GM19239 (cell line): ENCODE results near the gene SEC24A.
A peak's percentile ranks its signal among the peaks of the same experiment; 100 is the strongest.
"Not testable (repeated sequence)": the region's sequence is repeated elsewhere in the genome, so short reads cannot be mapped to it uniquely, and the experiment has no call there.

Source experiments
- DNase-seq: peaks from one replicate; pipeline ENCODE4 v3.0.0; 2011; ENCODE audit warnings: low spot score; ENCODE audit not compliant: insufficient read length
- FAIRE-seq: peaks from 2 replicates; lab custom pipeline; 2011; peaks lifted over from hg19 to GRCh38; lab: Jason Lieb, UNC

The SEC24A gene

DNA sequence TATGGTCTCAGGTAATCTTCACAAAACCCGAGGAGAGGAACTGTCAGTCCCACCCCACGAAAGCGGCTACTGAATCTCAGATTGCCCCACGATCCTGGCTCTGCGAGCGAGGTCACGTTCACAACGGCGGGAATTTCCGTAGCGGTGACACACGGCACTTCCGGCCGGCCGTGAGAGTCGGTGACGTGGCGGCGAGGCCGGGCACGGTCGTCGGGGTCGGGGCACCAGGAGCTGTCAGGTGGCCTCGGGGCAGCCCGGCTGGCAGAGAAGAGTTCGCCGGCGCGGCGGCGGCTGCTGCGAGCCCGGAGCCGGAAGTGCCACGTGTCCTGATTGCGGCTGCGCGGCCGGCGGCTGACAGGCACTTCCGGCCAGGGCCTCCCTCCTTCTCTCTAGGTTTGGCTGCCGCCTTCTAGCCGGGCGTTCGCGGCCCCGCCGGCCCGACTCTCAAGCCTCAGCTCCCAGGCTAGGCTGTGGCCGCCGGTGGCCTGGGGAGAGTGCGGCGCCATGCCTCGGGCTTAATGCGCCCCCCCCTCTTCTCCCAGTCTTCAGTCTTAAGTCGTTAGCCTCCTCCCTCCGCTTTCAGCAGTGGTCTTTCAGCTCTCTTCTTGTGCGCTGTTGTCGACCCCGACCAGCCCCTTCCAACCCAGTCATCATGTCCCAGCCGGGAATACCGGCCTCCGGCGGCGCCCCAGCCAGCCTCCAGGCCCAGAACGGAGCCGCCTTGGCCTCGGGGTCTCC, at the start of gene SEC24A:
TSS of gene SEC24A (plus strand) at position 361 of the 738 bp plus-strand sequence. CDS start at position 653, 292 bp downstream.
- peak; percentile 92 for DNase-seq
- FAIRE-seq: no peak

DNA sequence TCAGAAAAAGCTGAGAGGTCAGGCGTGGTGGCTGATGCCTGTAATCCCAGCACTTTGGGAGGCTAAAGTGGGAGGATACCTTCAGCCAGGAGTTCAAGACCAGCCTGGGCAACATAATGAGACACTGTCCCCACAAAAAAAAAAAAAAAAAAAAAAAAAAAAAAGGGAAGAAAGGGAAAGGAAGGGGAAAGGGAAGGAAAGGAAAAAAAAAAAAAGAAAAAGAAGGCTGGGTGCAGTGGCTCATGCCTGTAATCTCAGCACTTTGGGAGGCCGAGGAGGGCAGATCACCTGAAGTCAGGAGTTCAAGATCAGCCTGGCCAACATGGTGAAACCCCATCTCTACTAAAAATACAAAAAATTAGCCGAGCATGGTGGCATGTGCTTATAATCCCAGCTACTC, 48.8 kb upstream of the SEC24A start:
- not testable (repeated sequence) for DNase-seq, FAIRE-seq

DNA sequence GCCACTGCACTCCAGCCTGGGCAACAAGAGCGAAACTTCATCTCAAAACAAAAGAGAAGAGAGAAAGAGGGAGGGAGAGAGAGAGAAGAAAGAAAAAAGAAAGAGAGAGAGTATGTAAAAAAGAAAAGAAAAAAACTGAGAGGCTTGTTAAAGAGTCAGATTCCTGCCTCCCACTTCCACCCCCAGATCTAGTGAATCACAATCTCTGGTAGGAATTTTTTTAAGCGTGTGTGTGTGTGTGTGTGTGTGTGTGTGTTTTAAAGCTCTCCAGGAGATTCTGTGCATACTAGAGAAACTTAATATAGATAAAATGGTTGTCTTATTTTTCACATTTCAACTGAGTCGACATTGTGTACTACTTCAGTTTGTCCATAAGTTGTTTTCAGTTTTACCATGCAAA, 48.0 kb upstream of the SEC24A start:
- no peak for FAIRE-seq
- no peak for DNase-seq

DNA sequence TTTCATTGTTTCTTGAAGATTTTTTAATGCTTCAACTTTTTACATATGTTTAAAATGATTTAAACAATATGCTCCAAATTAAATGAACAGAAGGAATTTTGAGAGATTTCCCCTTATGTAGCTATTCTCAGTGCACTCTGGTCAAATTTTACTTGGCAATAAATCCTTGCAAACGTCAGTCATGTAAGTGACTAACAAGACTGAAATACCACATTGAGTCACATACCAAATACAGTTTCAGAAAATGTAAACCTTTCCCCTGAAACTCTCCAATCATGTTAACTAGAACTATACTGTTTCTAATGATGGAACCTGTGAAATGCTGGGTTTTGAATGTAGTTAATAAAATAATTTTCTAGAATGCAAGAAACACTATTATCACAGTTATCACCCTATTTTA, 45.5 kb upstream of the SEC24A start:
- DNase-seq: no peak
- FAIRE-seq: peak; percentile 83

DNA sequence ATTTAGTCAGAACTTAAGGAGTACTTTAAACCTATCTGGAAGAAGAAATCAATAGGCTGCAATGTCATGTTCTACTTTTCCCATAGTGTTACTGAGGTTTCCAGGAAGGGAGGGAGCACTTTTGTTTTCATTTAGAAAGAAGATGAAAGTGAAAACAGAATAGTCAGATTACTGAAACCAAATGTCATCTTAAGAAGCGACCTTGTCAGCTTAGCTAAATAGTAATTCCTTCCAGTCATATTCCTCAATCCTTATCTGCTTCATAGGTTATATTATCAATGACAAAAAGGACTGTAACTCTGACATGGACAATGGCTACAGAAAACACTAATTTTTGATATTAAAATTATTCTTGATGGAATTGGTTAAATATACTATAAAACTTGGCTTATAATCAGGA, 43.7 kb upstream of the SEC24A start:
- FAIRE-seq (peak; percentile 84), DNase-seq (no peak)

DNA sequence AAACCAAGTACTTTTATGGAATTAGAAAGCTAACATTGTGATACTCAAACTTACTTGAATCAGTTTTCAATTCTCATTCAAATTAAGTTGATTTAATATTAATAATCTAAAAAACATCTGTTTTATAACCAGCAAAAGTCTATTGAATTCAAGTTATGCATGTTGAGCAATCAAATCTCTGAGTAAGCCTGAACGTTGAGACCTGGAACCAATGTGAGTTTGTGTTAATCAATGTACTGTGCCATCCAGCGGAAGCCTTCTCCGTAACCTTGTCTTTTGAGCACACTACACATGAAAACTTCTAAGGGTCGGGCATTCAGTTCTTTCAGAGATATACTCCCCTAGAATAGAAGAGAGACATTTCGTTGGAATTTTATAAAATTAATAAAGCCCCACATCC, 41.9 kb upstream of the SEC24A start:
- FAIRE-seq (no peak), DNase-seq (no peak)

DNA sequence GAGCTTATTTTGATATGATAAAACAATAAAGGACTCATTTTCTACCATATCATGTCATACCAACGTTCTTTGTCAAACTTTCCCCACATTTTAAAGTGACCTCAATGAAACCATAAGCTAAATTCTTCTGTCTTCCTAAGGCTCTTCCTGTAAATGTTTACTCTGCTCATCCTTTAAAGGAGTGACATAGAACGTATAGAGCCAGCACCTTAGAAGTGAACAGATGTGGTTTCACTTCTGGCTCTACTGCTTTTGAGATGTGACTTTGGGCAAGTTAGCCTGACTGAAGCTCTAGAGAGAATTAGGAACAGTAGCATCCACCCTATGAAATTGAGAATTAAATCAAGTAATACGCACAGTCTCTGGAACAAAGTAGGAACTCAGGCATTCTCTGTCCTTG, 40.0 kb upstream of the SEC24A start:
- no peak for FAIRE-seq
- DNase-seq: no peak

DNA sequence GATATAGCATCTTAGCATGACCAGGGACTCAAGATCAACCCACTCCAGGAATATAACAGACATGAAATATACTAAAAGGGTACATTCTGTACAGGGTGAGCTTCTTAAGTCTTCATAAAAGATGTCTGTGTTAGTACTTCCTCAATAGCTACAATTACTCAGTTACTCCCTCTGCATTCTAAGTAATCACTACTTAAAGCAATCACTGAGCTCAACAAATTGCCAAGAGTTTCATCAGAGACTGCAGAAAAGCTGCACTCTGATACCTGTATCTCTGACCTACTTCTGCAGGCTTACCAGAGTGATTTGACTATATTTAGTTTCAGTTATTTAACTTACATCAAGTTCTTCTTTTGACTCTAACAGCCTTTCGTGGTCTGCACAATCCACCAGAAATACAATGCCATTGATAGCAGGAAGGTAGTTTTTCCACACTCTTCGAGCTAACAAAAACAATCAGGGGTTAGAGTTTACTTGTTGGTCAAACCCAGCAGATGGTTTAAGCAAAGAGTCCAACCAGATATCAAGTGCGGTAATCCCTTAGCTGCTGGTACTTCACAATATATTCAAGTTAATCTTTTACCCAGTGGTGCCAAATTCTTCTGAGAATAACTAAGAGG, 39.2 kb upstream of the SEC24A start:
- peak; percentile 91 for FAIRE-seq
- no peak for DNase-seq

DNA sequence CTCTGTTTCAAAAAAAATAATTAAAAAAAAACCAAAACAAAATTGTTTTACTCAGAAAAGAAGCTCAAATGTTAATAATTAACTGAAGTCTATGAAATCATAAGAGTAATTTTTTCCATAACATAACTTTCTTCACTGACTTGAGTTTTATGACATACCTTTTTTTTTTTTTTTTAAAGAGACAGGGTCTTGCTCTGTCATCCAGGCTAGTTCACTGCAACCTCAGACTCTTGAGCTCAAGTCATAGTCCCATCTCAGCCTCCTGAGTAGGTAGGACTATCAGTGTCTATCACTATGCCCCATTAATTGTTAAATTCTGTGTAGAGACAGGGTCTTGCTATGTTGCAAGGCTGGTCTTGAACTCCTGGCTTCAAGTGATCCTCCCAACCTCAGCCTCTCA, 37.9 kb upstream of the SEC24A start:
- FAIRE-seq: no peak

DNA sequence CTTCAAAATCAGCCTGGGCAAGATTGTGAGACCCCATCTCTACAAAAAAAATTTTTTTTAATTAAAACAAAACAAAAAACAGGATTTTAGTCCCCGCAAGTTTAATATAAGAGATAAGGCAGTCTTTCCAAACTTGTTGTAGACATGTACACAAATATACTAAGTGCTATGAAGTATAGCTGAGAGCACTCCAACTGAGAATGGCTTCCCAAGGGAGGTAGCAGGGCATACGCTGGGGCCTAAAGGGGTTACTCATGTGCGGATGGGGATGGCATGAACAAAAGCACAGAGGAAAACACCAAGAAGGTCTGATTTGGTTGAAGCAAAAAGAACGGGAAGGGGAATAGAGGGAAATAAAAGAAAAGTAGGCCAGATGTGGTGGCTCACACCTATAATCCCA, 37.1 kb upstream of the SEC24A start:
- FAIRE-seq: no peak
- no peak for DNase-seq

More for the DNA sequence above, 37.9 kb upstream of the SEC24A start:
- DNase-seq: no peak

DNA sequence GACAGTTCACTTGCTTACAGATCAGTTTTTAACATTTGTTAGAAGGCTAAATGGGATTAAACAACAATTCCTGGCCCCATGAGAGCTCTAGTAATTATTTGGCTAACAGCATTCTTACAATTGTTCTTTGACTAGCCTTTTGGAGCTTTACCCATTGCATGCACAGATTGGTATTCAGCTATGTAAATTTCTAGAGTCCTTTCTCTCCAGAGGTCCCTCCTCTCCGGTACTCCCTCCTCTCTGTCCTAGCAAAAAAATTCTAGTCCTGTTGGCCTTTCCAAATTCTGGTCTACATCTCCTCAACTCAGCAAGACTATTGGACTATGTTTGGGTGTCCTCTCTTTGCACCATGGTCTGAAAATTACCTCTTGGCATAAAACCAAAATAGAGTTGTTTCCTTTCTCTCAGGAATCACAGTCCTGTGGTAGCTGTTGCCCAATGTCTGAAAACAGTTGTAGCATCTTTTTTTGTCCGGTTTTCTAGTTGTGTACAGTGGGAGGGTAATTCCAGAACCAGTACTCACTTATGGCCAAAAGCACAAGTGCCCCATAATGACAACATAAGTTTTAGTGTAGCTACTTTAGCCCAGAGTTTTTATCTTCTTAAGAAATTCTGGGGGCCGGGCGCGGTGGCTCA, 34.0 kb upstream of the SEC24A start:
- no peak for DNase-seq
- FAIRE-seq: no peak

DNA sequence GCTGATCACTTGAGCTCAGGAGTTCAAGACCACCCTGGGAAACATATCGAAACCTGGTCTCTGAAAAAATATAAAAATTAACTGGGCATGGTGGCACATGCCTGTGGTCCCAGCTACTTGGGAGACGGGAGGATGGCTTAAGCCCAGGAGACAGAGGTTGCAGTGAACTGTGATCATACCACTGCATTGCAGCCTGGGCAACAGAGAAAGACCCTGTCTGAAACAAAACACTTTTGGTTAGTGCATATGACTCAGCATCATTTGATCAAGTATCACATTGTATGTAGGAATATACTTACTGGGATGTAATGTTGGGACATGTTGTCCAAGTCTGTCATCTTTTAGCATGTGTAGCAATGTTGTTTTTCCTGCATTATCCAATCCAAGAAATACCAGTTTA, 28.0 kb upstream of the SEC24A start:
- FAIRE-seq (no peak), DNase-seq (no peak)

DNA sequence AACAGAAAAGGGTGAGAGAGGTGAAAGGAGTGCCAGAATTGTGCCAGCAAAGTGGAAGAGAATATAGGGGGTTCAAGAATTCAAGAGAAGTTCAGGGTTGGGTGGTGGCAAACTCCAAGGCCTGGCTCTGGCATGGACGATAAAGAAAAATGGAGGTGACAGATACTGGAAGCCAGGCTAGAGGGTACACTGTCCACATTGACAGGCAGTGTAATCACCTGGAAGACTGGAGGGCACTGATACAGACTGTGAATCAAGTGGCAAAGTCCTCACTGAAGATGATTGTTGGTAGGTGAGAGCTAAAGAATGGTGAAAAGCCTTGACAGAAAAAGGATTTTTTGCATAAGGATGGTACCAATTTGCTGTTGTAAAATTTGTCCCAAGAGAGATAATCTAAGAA, 23.0 kb upstream of the SEC24A start:
- FAIRE-seq: no peak
- no peak for DNase-seq

DNA sequence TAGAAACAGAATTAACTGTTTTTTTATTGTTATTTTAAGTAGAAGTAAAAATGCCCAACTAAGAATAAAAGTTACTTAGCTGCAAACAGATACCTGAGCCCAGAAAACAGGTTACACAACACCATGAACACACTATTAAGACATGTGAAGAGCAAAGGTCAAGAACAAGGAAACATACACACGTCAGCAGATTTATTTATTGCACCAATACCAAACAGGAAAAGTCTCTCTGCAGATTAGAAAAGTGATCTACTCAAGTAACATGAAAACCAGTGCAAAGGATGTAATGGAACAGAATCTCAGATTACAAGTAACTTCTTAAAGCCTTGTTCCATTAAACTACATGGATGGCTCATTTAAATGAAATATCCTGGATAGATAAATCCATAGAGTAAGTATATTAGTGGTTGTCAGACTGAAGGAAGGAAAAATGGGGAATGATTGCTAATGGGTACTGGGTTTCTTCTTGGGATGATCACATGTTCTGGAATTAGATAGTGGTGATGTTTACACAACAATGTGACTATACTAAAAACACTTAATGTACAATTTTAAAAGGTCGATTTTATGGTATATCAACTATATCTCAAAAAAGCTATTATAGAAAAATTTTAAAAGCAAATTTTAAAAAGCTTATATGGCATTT, 22.1 kb upstream of the SEC24A start:
- no peak for DNase-seq

DNA sequence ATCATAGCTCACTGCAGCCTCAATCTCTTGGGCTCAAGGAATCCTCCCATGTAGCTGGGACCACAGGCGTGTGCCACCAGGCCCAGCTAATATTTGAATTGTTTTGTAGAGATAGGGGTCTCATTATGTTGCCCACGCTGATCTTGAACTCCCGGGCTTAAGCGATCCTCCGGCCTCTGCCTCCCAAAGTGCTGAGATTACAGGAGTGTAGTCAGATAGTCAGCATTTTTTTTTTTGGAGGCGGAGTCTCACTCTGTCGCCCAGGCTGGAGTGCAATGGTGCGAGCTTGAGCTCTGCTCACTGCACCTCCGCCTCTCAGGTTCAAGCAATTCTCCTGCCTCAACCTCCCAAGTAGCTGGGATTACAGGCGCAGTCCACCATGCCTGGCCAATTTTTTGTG, 14.4 kb upstream of the SEC24A start:
- FAIRE-seq (no peak), DNase-seq (no peak)

More for the DNA sequence above, 22.1 kb upstream of the SEC24A start:
- no peak for FAIRE-seq

DNA sequence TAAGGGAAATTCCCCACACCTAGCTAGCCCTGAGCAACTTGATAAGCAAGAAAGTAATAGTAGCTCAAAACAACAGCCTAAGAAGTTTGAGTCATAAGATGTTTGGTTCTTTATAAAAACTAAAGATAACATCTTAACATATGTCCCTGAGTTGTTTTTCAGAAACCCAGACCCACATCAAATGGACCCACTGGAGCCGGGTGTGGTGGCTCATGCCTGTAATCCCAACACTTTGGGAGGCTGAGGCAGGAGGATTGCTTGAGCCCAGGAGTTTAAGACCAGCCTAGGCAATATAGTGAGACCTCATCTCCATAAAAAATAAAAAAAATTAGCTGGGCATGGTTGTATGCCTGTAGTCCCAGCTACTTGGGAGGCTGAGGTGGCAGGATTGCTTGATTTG, 13.2 kb upstream of the SEC24A start:
- not testable (repeated sequence) for DNase-seq, FAIRE-seq

DNA sequence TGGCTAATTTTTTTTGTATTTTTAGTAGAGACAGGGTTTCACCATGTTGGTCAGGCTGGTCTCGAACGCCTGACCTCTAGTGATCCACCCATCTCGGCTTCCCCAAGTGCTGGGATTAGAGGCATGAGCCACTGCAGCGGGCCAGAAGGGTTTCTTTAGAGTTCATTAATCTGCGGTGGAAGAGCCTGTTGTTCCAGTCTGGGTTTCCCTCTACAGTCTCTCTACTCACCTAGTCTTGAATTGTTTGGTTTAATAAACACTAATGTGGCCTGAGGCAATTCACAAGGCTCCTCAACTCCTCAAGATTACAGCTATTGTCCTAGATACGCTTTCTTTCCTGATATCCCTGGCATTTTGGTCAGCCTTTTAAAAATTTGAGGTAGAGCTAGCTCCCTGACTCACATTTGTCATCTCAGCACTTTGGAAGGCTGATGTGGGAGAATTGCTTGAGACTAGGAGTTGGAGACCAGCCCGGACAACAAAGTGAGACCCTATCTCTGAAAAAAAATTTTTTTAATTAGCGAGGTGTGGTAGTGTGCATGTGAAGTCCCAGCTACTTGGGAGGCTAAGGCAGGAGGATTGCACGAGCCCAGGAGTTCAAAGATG, 11.4 kb upstream of the SEC24A start:
- FAIRE-seq (no peak), DNase-seq (no peak)

DNA sequence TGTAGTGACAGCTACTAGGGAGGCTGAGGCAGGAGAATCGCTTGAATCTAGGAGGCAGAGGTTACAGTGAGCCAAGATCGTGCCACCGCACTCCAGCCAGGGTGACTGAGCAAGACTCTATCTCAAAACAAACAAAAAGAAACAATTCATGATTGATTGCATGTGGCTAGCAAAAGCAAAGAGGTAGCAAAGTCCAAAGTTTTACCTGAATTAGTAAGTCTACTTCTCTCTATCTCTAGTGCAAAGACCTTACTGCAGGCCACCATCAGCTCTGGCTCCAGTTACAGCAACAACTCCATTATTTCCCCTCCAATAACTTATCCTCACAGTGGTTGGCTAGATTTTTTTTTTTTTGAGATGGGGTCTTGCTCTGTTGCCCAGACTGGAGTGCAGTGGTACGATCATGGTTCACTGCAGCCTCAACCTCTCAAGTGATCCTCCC, 9.8 kb upstream of the SEC24A start:
- DNase-seq (no peak), FAIRE-seq (no peak)

DNA sequence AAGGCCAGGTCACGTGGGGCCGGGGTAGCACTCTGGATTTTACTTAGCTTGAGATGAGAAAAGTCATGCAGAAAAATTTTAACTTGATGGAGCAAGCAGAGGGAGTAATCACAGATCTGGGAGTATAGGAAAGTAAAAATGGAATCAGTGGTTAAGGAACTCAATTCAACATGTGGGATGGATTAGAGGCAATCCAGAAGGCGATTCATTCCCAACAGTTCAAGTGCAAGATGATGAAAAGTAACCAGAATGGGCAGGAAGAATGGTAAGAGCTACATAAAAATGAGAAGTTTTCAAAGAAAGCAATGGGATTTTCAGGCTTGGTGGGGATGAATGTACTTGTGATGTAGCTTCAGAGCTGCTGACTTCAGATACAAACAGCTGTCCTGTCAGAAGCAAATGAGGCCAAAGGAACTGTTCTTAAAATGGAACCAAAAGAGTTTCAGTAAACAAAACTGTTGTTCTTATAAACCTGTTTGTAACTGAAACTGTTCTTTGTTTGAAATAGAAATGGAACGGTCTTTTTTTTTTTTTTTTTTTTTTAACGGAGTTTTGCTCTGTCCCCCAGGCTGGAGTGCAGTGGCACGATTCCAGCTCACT, 5.6 kb upstream of the SEC24A start:
- DNase-seq: no peak
- peak; percentile 85 for FAIRE-seq
